Neural progenitor cell (in vitro differentiated cells): ENCODE measurements around the gene KCTD13. TPM values are rescaled to one million over a fixed set of nuclear protein-coding genes. Genes with fewer than 3 reads are reported as not detected.
A peak's percentile ranks its signal among the peaks of the same experiment; 100 is the strongest.

Experiments
- DNase-seq: peaks from one replicate; pipeline ENCODE4 v3.0.0-alpha.2; 2016; ENCODE audit warnings: low spot score
- H2AFZ ChIP-seq: fragments of 200-600 bp; sonication (generic); replicated peaks from 2 replicates; pipeline ENCODE4 v1.6.1; 2016; ENCODE audit warnings: antibody characterized with exemption
- H3F3A ChIP-seq: fragments of 200-600 bp; sonication (generic); 2 replicates; pipeline ENCODE4 v1.6.1; 2016; ENCODE audit warnings: antibody characterized with exemption, low read depth
- H3K27ac ChIP-seq: fragments of 200-600 bp; sonication (generic); 2 replicates; pipeline ENCODE4 v1.5.1; 2016; ENCODE audit warnings: mild to moderate bottlenecking
- H3K27me3 ChIP-seq: fragments of 200-600 bp; sonication (generic); 2 replicates; pipeline ENCODE4 v1.6.1; 2016; ENCODE audit warnings: mild to moderate bottlenecking, moderate library complexity
- H3K36me3 ChIP-seq: fragments of 200-600 bp; sonication (generic); 2 replicates; pipeline ENCODE4 v1.5.1; 2016
- H3K4me1 ChIP-seq: fragments of 200-600 bp; sonication (generic); 2 replicates; pipeline ENCODE4 v1.6.1; 2016; ENCODE audit warnings: mixed run types
- H3K4me2 ChIP-seq: fragments of 200-600 bp; sonication (generic); 2 replicates; pipeline ENCODE4 v1.6.1; 2016
- H3K4me3 ChIP-seq: fragments of 200-600 bp; sonication (generic); 2 replicates; pipeline ENCODE4 v1.5.1; 2016
- H3K79me2 ChIP-seq: fragments of 200-600 bp; sonication (generic); 2 replicates; pipeline ENCODE4 v1.6.1; 2016; ENCODE audit warnings: low read depth
- H3K9ac ChIP-seq: fragments of 200-600 bp; sonication (generic); 2 replicates; pipeline ENCODE4 v1.6.1; 2016
- H3K9me3 ChIP-seq: fragments of 200-600 bp; sonication (generic); 2 replicates; pipeline ENCODE4 v1.5.1; 2016; ENCODE audit warnings: low read depth
- H4K20me1 ChIP-seq: fragments of 200-600 bp; sonication (generic); 2 replicates; pipeline ENCODE4 v1.6.1; 2016; ENCODE audit warnings: low read depth
- H3K27ac Mint-ChIP-seq: 3 replicates; pipeline ENCODE4 v1.8.0; 2021; ENCODE audit warnings: mixed read lengths
- H3K27me3 Mint-ChIP-seq: 2 replicates; pipeline ENCODE4 v1.8.0; 2022; ENCODE audit warnings: low read depth, mild to moderate bottlenecking, inconsistent platforms, moderate library complexity, mixed read lengths; ENCODE audit not compliant: insufficient read depth
- H3K36me3 Mint-ChIP-seq: 3 replicates; pipeline ENCODE4 v1.8.0; 2021; ENCODE audit warnings: mixed read lengths
- H3K4me1 Mint-ChIP-seq: 3 replicates; pipeline ENCODE4 v1.8.0; 2021; ENCODE audit warnings: mixed read lengths
- H3K4me3 Mint-ChIP-seq: 3 replicates; pipeline ENCODE4 v1.8.0; 2021; ENCODE audit warnings: mild to moderate bottlenecking, moderate library complexity, mixed read lengths
- H3K9me3 Mint-ChIP-seq: 3 replicates; pipeline ENCODE4 v1.8.0; 2020; ENCODE audit warnings: mixed read lengths
- EZH2 ChIP-seq: fragments of 200-600 bp; sonication (generic); IDR thresholded peaks from 2 replicates; pipeline ENCODE4 v1.6.1; 2017; ENCODE audit warnings: antibody characterized with exemption, mild to moderate bottlenecking, moderate library complexity
- EZH2phosphoT487 ChIP-seq: fragments of 200-600 bp; sonication (generic); IDR thresholded peaks from 2 replicates; pipeline ENCODE4 v1.6.1; 2017; ENCODE audit warnings: antibody characterized with exemption
- total RNA-seq: library from RNA; depleted of rRNA; stranded (reverse); fragments of >200 nt; gene quantifications from 2 replicates; pipeline ENCODE4 v1.2.3, GENCODE V29; 2015; ENCODE audit warnings: low replicate concordance
- TF ChIP-seq, protein P1 (sequence below): fragments of 200-600 bp; sonication (generic); IDR thresholded peaks from 2 replicates; pipeline ENCODE4 v1.5.1; 2017; ENCODE audit warnings: antibody characterized with exemption, mild to moderate bottlenecking

Gene KCTD13
- total RNA-seq, 1 donor from 2014 or later, result 3.9 TPM

GRCh38 chr16:29898135-29898803 is 27.8 kb downstream of the KCTD13 start:
- peaks cover 10% of the 10 kb centered on the region for H3K4me1 ChIP-seq
- H3K4me2 ChIP-seq, result peak overlapping the region; percentile 88
- peak overlapping the region; percentile 64 for H3K4me3 ChIP-seq
- H4K20me1 ChIP-seq, result peaks cover 17% of the 10 kb centered on the region
- H3K9me3 ChIP-seq, result no peaks in the 10 kb centered on the region
- Mint-ChIP-seq H3K27me3 (peaks cover 28% of the 10 kb centered on the region), H3K27ac (no peak overlapping the region), H3K9me3 (no peaks in the 10 kb centered on the region), H3K36me3 (no peaks in the 10 kb centered on the region), H3K4me1 (peaks cover 14% of the 10 kb centered on the region), H3K4me3 (peak overlapping the region; percentile 77)
- H3K79me2 ChIP-seq, result no peaks in the 10 kb centered on the region
- peak overlapping the region; percentile 52 for H2AFZ ChIP-seq
- peaks cover 13% of the 10 kb centered on the region for H3F3A ChIP-seq
- peaks cover 12% of the 10 kb centered on the region for H3K27me3 ChIP-seq
- no peak overlapping the region for H3K27ac ChIP-seq
- TF ChIP-seq EZH2phosphoT487 (no peak), EZH2 (no peak)
- TF ChIP-seq, protein P1, sequence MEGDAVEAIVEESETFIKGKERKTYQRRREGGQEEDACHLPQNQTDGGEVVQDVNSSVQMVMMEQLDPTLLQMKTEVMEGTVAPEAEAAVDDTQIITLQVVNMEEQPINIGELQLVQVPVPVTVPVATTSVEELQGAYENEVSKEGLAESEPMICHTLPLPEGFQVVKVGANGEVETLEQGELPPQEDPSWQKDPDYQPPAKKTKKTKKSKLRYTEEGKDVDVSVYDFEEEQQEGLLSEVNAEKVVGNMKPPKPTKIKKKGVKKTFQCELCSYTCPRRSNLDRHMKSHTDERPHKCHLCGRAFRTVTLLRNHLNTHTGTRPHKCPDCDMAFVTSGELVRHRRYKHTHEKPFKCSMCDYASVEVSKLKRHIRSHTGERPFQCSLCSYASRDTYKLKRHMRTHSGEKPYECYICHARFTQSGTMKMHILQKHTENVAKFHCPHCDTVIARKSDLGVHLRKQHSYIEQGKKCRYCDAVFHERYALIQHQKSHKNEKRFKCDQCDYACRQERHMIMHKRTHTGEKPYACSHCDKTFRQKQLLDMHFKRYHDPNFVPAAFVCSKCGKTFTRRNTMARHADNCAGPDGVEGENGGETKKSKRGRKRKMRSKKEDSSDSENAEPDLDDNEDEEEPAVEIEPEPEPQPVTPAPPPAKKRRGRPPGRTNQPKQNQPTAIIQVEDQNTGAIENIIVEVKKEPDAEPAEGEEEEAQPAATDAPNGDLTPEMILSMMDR, result no peak
- no peaks in the 10 kb centered on the region for H3K36me3 ChIP-seq
- DNase-seq, result peak; percentile 76
- no peak overlapping the region for H3K9ac ChIP-seq

DNA sequence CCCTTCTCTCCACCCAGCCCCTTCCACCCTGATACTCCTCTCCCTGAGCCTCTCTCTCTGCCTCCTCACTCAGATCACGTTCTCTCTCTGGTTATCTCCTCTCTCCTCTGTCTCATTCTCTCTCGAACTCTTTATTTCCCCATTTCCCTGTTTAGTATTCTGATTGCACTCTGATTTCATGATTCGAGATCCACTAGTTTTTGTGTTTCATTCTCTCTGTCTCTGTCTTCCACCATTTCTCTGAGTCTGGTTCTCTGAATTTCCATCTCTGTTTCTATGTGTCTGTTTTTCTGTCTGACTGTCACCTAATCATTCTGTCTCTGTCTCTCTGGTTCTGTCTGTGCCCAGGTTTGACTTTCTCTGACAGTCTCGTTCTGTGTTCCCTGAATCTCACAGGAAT is 28.7 kb downstream of the KCTD13 start:
- no peak overlapping the region for H3K9ac ChIP-seq
- peaks cover 13% of the 10 kb centered on the region for H3F3A ChIP-seq
- peaks cover 17% of the 10 kb centered on the region for H4K20me1 ChIP-seq
- H3K79me2 ChIP-seq, result no peaks in the 10 kb centered on the region
- no peak overlapping the region for H3K4me3 ChIP-seq
- no peaks in the 10 kb centered on the region for H3K36me3 ChIP-seq
- peaks cover 14% of the 10 kb centered on the region for H3K4me1 Mint-ChIP-seq
- peak overlapping the region; percentile 0 for H3K4me3 Mint-ChIP-seq
- H3K27ac Mint-ChIP-seq, result no peak overlapping the region
- H3K27ac ChIP-seq, result no peak overlapping the region
- no peaks in the 10 kb centered on the region for H3K9me3 Mint-ChIP-seq
- H3K9me3 ChIP-seq, result no peaks in the 10 kb centered on the region
- DNase-seq, result no peak
- H3K4me1 ChIP-seq, result peaks cover 10% of the 10 kb centered on the region
- no peak overlapping the region for H3K4me2 ChIP-seq
- no peak for TF ChIP-seq EZH2
- TF ChIP-seq, protein P1, result no peak
- no peak for TF ChIP-seq EZH2phosphoT487
- peaks cover 12% of the 10 kb centered on the region for H3K27me3 ChIP-seq
- H3K36me3 Mint-ChIP-seq, result no peaks in the 10 kb centered on the region
- no peak overlapping the region for H2AFZ ChIP-seq
- H3K27me3 Mint-ChIP-seq, result peaks cover 28% of the 10 kb centered on the region

DNA sequence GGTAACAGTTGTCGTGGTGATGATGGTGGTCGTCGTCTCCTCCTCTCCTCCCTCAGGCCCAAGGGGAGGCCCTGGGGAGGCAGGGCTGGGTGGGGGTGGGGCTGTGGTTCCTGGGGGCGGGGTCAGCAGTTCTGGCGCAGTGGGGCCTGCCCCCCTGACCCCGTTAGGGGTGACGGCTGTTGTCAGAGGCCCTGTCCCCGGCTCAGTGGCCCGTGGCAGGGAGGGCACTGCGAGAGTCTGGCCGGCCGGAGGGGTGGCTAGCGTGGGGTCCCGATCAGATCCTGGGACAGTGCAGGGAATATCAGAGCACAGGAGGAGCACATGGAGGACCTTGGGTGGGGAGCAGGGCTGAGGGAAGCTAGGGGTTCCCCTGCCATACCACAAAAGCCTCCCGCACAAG is 29.2 kb downstream of the KCTD13 start:
- no peaks in the 10 kb centered on the region for H3K36me3 Mint-ChIP-seq
- no peak overlapping the region for H3K4me3 Mint-ChIP-seq
- Histone ChIP-seq H3K4me1 (peaks cover 10% of the 10 kb centered on the region), H3K9me3 (no peaks in the 10 kb centered on the region), H3F3A (peaks cover 13% of the 10 kb centered on the region), H3K9ac (no peak overlapping the region), H3K27me3 (peaks cover 12% of the 10 kb centered on the region), H2AFZ (no peak overlapping the region), H3K36me3 (no peaks in the 10 kb centered on the region), H3K27ac (no peak overlapping the region), H4K20me1 (peaks cover 17% of the 10 kb centered on the region), H3K4me2 (no peak overlapping the region), H3K4me3 (no peak overlapping the region), H3K79me2 (no peaks in the 10 kb centered on the region)
- no peaks in the 10 kb centered on the region for H3K9me3 Mint-ChIP-seq
- peaks cover 24% of the 10 kb centered on the region for H3K27me3 Mint-ChIP-seq
- TF ChIP-seq EZH2phosphoT487 (no peak), EZH2 (no peak)
- TF ChIP-seq, protein P1, result no peak
- H3K4me1 Mint-ChIP-seq, result peaks cover 16% of the 10 kb centered on the region
- no peak overlapping the region for H3K27ac Mint-ChIP-seq
- no peak for DNase-seq
